22Rv1 (cell line): ENCODE data around the gene SPEG.

ENCODE experiments used
- CTCF ChIP-seq: fragments of 450-650 bp; IDR thresholded peaks from 2 replicates; pipeline ENCODE4 v1.5.1; 2017; ENCODE audit warnings: mild to moderate bottlenecking
- ZFX ChIP-seq: fragments of 450-650 bp; IDR thresholded peaks from 2 replicates; pipeline ENCODE4 v1.6.1; 2017; ENCODE audit warnings: antibody characterized with exemption, borderline replicate concordance

- no peak for TF ChIP-seq CTCF
- TF ChIP-seq ZFX = no peak
These were observed 31.3 kb downstream of the SPEG start for GRCh38 chr2:219465659-219466561.
